HepG2 (cell line): Measurements from ENCODE around the gene STK24. TPM values are rescaled to one million over a fixed set of nuclear protein-coding genes. Genes with fewer than 3 reads are reported as not detected.

Experiments used
- ATAC-seq: fragments of 200-7000 bp; cut with Tn5 transposase; 3 replicates; pipeline ENCODE4 v1.9.1; 2020; ENCODE audit warnings: mild to moderate bottlenecking, moderate library complexity
- BruUV-seq: library from RNA; stranded (reverse); fragments of 400-500 nt; replicated peaks from 2 replicates; lab custom pipeline; 2021; lab: Mats Ljungman, UMichigan
- CTCF ChIA-PET: fragments of 300-600 bp; formaldehyde crosslinking; extraction: SDS; loops from one replicate; lab custom pipeline; 2021; ENCODE audit warnings: low total read pairs, inconsistent platforms, low intra/inter-chr PET ratio; lab: Yijun Ruan, JAX
- POLR2A ChIA-PET: fragments of 350-600 bp; sonication (Branson Sonifier 250); formaldehyde crosslinking; loops from one replicate; lab custom pipeline; 2020; ENCODE audit warnings: antibody characterized with exemption, inconsistent platforms; lab: Yijun Ruan, JAX
- DNase-seq: peaks from one replicate; pipeline ENCODE4 v3.0.0-alpha.2; 2015; ENCODE audit warnings: low spot score
- FAIRE-seq: peaks from 3 replicates; lab custom pipeline; 2011; peaks lifted over from hg19 to GRCh38; lab: Jason Lieb, UNC
- H2AFZ ChIP-seq: one replicate; pipeline ENCODE4 v1.6.1; 2011; ENCODE audit warnings: low read length, inconsistent platforms
- H3K27ac ChIP-seq: fragments of 300-600 bp; 3 replicates; pipeline ENCODE4 v1.8.0; 2011; ENCODE audit warnings: mixed run types, mild to moderate bottlenecking, mixed read lengths, low read length, inconsistent platforms; ENCODE audit not compliant: insufficient read depth; ENCODE audit errors: extremely low read length
- H3K27me3 ChIP-seq, 2 experiments: fragments of 200-600 bp in 1 of 2; 2 replicates in 1 of 2; 3 replicates in 1 of 2; pipeline versions ENCODE4 v1.6.0 to v1.8.0; 2011; ENCODE audit warnings: low read length in 2 of 2, mild to moderate bottlenecking in 2 of 2, moderate library complexity in 2 of 2, inconsistent platforms in 1 of 2; ENCODE audit not compliant: insufficient read depth in 2 of 2, control insufficient read depth in 1 of 2
- H3K36me3 ChIP-seq, 2 experiments: fragments of 200-600 bp in 1 of 2; replicated peaks in 1 of 2; 2 replicates in 1 of 2; 3 replicates in 1 of 2; pipeline versions ENCODE4 v1.5.1 to v1.8.0; 2011; ENCODE audit warnings: low read length in 2 of 2, inconsistent platforms in 1 of 2; ENCODE audit not compliant: insufficient read depth in 2 of 2, control insufficient read depth in 1 of 2
- H3K4me1 ChIP-seq: 2 replicates; pipeline ENCODE4 v1.5.1; 2012; ENCODE audit warnings: low read length, inconsistent platforms; ENCODE audit not compliant: insufficient read depth
- H3K4me2 ChIP-seq: 2 replicates; pipeline ENCODE4 v1.6.0; 2011; ENCODE audit warnings: low read depth, low read length, inconsistent platforms
- H3K4me3 ChIP-seq, 3 experiments: fragments of 200-600 bp in 1 of 3; sonication (generic), shearing (Covaris generic) in 1 of 3; replicated peaks in 1 of 3; 2 replicates each; pipeline ENCODE4 v1.5.1; 2011 to 2016; ENCODE audit warnings: low read length in 3 of 3, inconsistent platforms in 2 of 3, low read depth in 2 of 3, mild to moderate bottlenecking in 2 of 3, control low read depth in 1 of 3, mixed read lengths in 1 of 3; ENCODE audit not compliant: insufficient read depth in 1 of 3
- H3K79me2 ChIP-seq: one replicate; pipeline ENCODE4 v1.6.1; 2011; ENCODE audit warnings: low read length, inconsistent platforms; ENCODE audit not compliant: insufficient read depth
- H3K9ac ChIP-seq: 2 replicates; pipeline ENCODE4 v1.6.0; 2011; ENCODE audit warnings: mild to moderate bottlenecking, low read depth, low read length, inconsistent platforms; ENCODE audit not compliant: insufficient read depth
- H3K9me3 ChIP-seq: 2 replicates; pipeline ENCODE4 v1.5.1; 2012; ENCODE audit warnings: mild to moderate bottlenecking, low read length
- H4K20me1 ChIP-seq: 2 replicates; pipeline ENCODE4 v1.6.0; 2011; ENCODE audit warnings: inconsistent platforms, mild to moderate bottlenecking, low read length, moderate library complexity; ENCODE audit not compliant: insufficient read depth
- PAXIP1 ChIP-seq: sonication (generic); formaldehyde crosslinking; conservative IDR thresholded peaks from 2 replicates; pipeline ENCODE4 v1.4.0; 2020; ENCODE audit warnings: mild to moderate bottlenecking, missing genetic modification reagents, moderate library complexity
- SETDB1 ChIP-seq: sonication (generic); formaldehyde crosslinking; IDR thresholded peaks from 2 replicates; pipeline ENCODE4 v1.5.1; 2020; ENCODE audit warnings: missing genetic modification reagents, mild to moderate bottlenecking, borderline replicate concordance
- SOX13 ChIP-seq, 3 experiments: fragments of 450-650 bp in 1 of 3; sonication (generic) in 1 of 3; formaldehyde crosslinking in 1 of 3; IDR thresholded peaks in 2 of 3; conservative IDR thresholded peaks in 1 of 3; 2 replicates each; pipeline versions ENCODE4 v1.5.0 to v1.6.1; 2016 to 2020; ENCODE audit warnings: antibody characterized with exemption in 1 of 3, mild to moderate bottlenecking in 1 of 3, missing compliant biosample characterization in 1 of 3, missing genetic modification reagents in 1 of 3, moderate library complexity in 1 of 3
- ZFP62 ChIP-seq: sonication (generic); formaldehyde crosslinking; IDR thresholded peaks from 2 replicates; pipeline ENCODE4 v1.4.0; 2020; ENCODE audit warnings: missing genetic modification reagents
- WGBS: methylation state at CpG from one replicate; pipeline ENCODE4 v1.1.6; 2017; ENCODE audit warnings: low lambda C conversion rate; 5-methylcytosine and 5-hydroxymethylcytosine counted together
- in situ Hi-C: cut with HindIII; loops from 2 replicates; pipeline ENCODE4 v1.10.0; 2017; ENCODE audit warnings: low pct_unique_long_range_greater_than_20kb; ENCODE audit not compliant: extremely low pct_ligation_motif_present
- intact Hi-C: fragments of 100-400 bp; cut with micrococcal nuclease; formaldehyde crosslinking; loops from one replicate; pipeline ENCODE4 v1.10.0; 2022; ENCODE audit not compliant: unreplicated experiment
- polyA plus RNA-seq, 8 experiments: library from polyadenylated mRNA; depleted of rRNA in 3 of 8; stranded (reverse) in 7 of 8; unstranded in 1 of 8; fragments of >200 nt; fragmentation: Illumina TruSeq in 4 of 8; extraction: Trizol in 4 of 8; gene quantifications; 2 replicates each; pipeline versions ENCODE4 v1.2.1 to v1.2.3, GENCODE V29; 2011 to 2016; ENCODE audit warnings: low read depth in 4 of 8, missing spikeins in 1 of 8, mixed read lengths in 1 of 8; ENCODE audit not compliant: insufficient read depth in 1 of 8
- total RNA-seq, 5 experiments: library from RNA; depleted of rRNA; stranded (reverse); fragments of >200 nt; fragmentation: Illumina TruSeq; extraction: Trizol; gene quantifications; 2 replicates each; pipeline ENCODE4 v1.2.3, GENCODE V29; 2016; ENCODE audit warnings: low read depth in 1 of 5

The STK24 gene
- total and polyA plus RNA-seq, 2 of the 13 experiments (the other 11 are each of a cell fraction or from before 2014, with no cell fraction given): 51.3 to 73.0 TPM

GRCh38 chr13:98493042-98493712 is 83.7 kb downstream of the STK24 start:
- POLR2A ChIA-PET: no interaction called here
- CTCF ChIA-PET: no interaction called here
- BruUV-seq: no TSS peak
- Histone ChIP-seq H3K9me3 (no peaks in the 10 kb centered on the region), H3K4me1 (peaks cover 95% of the 10 kb centered on the region), H3K36me3 (peaks cover 2 to 3% of the 10 kb centered on the region in 2 experiments; a peak in 4 of 5 replicates)
- intact Hi-C loops: no loop called here
- no peak for ATAC-seq
- TF ChIP-seq SOX13 (IDR thresholded peaks at IDR 0.05): no peak
- TF ChIP-seq SOX13 (CRISPR knock-in tag; conservative IDR thresholded peaks at IDR 0.05 in 1 of 2, IDR thresholded peaks at IDR 0.05 in 1 of 2): no peak
- no peak for TF ChIP-seq PAXIP1 (CRISPR knock-in tag)
- TF ChIP-seq SETDB1 (CRISPR knock-in tag): no peak
- TF ChIP-seq ZFP62: no peak
- TF ChIP-seq, all 625 proteins: peak for 0
- no peak for DNase-seq
- Histone ChIP-seq H3K4me3 (no peak overlapping the region), H3K27ac (peak overlapping the region; percentile 34), H3K79me2 (peaks cover 92% of the 10 kb centered on the region), H3K4me2 (no peak overlapping the region), H3K27me3 (no peaks in the 10 kb centered on the region), H3K9ac (no peak overlapping the region), H4K20me1 (peaks cover 3% of the 10 kb centered on the region; the same call in 1 of the 2 replicates), H2AFZ (no peak overlapping the region)
- no peak for FAIRE-seq
- 98% methylated on average over 6 of the region's 6 CpGs for WGBS
- in situ Hi-C loops: no loop called here
